ENCODE data around the gene CAB39.
A peak's percentile ranks its signal among the peaks of the same experiment; 100 is the strongest.

Gene CAB39

DNA sequence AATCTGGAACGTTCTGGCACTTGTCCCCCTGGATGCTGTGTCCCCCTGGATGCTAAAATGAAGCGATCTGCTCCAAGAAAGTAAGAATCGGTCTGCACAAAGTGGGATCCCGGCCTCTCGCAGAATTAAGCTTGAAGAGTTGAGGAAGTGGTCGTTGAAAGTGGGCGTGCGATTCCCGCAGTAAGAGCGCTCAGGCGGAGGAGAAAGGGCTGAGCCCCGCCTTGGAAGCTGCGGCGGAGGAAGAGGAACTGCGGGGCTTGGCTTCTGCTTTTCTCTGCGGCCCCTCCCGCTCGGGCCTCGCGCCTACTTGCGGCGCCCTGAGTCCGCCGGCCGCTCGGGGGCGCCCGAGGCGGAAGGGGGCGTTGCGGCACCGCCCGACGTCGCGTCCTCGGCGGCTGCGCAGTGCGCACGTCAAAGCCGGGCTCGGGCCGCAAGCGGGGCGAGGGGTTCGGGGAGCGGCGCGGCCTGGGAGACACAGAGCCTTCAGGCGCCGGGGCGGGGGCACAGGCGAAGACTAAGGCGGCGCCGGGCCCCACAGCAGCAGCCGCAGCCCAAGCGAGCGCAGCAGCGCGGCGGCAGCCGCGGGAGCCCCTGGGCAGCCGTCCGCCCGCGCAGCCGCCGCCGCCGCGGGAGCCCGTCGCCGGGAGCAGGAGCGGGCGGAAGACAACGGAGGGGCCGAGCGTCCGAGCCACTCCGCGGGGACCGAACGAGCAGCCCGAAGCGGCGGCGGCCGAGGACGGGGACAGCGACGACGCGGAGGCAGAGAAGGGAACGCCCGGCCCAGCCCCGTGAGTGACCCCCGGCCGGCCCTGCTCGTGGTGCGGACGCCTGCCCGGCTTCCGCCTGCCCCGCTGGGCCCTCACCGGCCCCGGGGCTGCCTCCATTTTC is at the start of gene CAB39:
Gene CAB39 (plus strand): TSS at position 400 of the 888 bp plus-strand sequence. CDS start 47,160 bp downstream, outside the sequence.
- H3K27ac ChIP-seq (ENCODE audit: low read depth, low read length), result peak within 1 kb of the TSS; percentile 13; the same call in 1 of the 2 replicates
- no peaks in the 10 kb centered on the region; the same call in 1 of the 2 replicates for H3K36me3 ChIP-seq (ENCODE audit: control insufficient read depth, insufficient read depth, low read length)
- no peaks in the 10 kb centered on the region for H3K27me3 ChIP-seq (ENCODE audit: control insufficient read depth, insufficient read depth, low read length)
- peak within 1 kb of the TSS; percentile 83 for H3K9ac ChIP-seq (ENCODE audit: low read length)
- peak within 1 kb of the TSS; percentile 89 for H3K4me3 ChIP-seq (ENCODE audit: low read depth, low read length)
- no peaks in the 10 kb centered on the region for H3K9me3 ChIP-seq (ENCODE audit: control insufficient read depth, insufficient read depth, low read depth, low read length)
- H3K4me1 ChIP-seq (ENCODE audit: control insufficient read depth, insufficient read depth, low read length), result peaks cover 18% of the 10 kb centered on the region

DNA sequence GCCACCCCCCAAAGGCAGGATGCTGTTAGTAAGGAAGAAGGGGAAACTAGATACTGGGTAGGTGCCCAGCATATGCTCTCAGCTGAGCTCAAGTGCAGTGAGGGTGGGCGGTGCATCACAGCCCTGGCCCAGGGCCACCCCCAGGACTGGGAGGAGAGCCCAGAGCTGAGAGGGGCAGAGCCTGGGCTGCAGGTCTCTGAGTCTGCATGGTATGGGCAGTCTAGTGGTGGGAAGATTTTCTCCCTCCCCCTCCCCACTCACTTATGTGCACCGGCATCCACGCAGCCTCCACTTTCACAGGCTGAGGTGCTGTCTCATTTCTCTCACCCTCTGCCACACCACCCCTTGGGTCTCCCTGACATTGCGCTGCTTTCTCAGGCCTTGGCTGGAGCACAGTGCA is 48.5 kb upstream of the CAB39 start:
- H3K9me3 ChIP-seq (ENCODE audit: control insufficient read depth, insufficient read depth, low read depth, low read length), result no peaks in the 10 kb centered on the region
- no peak overlapping the region for H3K9ac ChIP-seq (ENCODE audit: low read length)
- 0 out of 2 replicates have a peak, but pooled peaks cover 5% of the 10 kb centered on the region for H3K27me3 ChIP-seq (ENCODE audit: control insufficient read depth, insufficient read depth, low read length)
- no peak overlapping the region for H3K27ac ChIP-seq (ENCODE audit: low read depth, low read length)
- no peak overlapping the region for H3K4me3 ChIP-seq (ENCODE audit: low read depth, low read length)
- peaks cover 44% of the 10 kb centered on the region for H3K4me1 ChIP-seq (ENCODE audit: control insufficient read depth, insufficient read depth, low read length)
- H3K36me3 ChIP-seq (ENCODE audit: control insufficient read depth, insufficient read depth, low read length), result no peaks in the 10 kb centered on the region

DNA sequence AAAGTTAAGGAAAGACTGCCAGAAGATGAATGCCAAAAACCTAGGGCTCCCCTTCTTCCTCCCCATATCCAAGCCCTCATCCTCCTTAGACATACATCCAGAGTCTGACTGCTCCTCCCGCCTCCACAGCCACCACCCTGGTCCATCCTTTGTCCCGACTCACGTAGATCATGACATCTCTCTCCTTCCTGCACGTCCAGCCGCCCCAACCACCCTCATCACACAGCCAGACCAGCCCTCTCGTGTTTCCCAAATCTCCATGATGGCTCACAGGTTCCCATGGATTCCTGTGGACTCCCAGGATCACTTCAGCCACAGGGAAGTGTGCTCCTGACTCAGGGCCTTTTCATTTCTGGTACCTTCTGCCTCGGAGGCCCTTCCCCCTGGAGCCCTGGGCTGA is 47.8 kb upstream of the CAB39 start:
- Histone ChIP-seq H3K36me3 (ENCODE audit: control insufficient read depth, insufficient read depth, low read length) (no peaks in the 10 kb centered on the region), H3K4me1 (ENCODE audit: control insufficient read depth, insufficient read depth, low read length) (peaks cover 47% of the 10 kb centered on the region), H3K27me3 (ENCODE audit: control insufficient read depth, insufficient read depth, low read length) (0 out of 2 replicates have a peak, but pooled peaks cover 5% of the 10 kb centered on the region), H3K9ac (ENCODE audit: low read length) (no peak overlapping the region), H3K27ac (ENCODE audit: low read depth, low read length) (no peak overlapping the region), H3K4me3 (ENCODE audit: low read depth, low read length) (no peak overlapping the region), H3K9me3 (ENCODE audit: control insufficient read depth, insufficient read depth, low read depth, low read length) (no peaks in the 10 kb centered on the region)

DNA sequence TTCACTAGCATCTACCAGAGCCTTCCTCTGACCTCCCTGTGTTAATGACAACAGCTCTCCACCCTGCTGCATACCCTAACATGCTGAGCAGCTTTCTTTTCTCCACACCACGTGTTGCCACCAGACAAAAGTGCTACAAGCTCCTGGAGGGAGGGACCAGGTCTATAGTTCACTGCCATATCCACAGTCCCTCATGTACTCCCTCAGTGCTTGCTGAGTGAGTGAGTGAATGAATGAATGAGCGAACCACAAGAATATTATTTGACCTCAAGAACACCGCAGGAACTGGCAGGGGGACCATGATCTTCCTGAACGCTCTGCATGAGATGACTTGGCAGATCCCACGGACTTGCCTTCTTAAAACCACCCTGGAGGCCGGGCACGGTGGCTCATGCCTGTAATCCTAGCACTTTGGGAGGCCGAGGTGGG is 47.4 kb upstream of the CAB39 start:
- Histone ChIP-seq H3K4me3 (ENCODE audit: low read depth, low read length) (no peak overlapping the region), H3K4me1 (ENCODE audit: control insufficient read depth, insufficient read depth, low read length) (peaks cover 44% of the 10 kb centered on the region)

DNA sequence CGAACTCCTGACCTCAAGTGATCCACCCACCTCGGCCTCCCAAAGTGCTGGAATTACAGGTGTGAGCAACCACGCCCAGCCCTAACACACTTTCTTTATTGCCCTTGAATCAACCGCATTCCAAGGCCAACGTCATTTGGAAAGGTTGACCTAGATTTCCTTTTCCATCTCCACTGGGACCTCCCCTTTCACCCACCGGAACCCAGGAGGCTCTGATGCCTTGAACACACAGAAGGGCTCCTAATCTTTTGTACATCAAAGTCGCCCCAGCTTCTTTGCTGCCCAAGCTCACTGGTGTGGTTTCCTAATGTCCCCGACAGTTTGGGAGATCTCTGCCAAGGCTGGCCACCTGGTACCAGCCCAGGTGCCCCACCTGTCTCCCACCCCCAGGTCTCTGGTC is 46.2 kb upstream of the CAB39 start:
- Histone ChIP-seq H3K9ac (ENCODE audit: low read length) (peak overlapping the region; percentile 80), H3K36me3 (ENCODE audit: control insufficient read depth, insufficient read depth, low read length) (no peaks in the 10 kb centered on the region), H3K27ac (ENCODE audit: low read depth, low read length) (peak overlapping the region; percentile 39; the same call in 1 of the 2 replicates), H3K4me3 (ENCODE audit: low read depth, low read length) (no peak overlapping the region), H3K9me3 (ENCODE audit: control insufficient read depth, insufficient read depth, low read depth, low read length) (no peaks in the 10 kb centered on the region), H3K27me3 (ENCODE audit: control insufficient read depth, insufficient read depth, low read length) (0 out of 2 replicates have a peak, but pooled peaks cover 5% of the 10 kb centered on the region), H3K4me1 (ENCODE audit: control insufficient read depth, insufficient read depth, low read length) (peaks cover 39% of the 10 kb centered on the region)

More for the DNA sequence above, 47.4 kb upstream of the CAB39 start:
- Histone ChIP-seq H3K9me3 (ENCODE audit: control insufficient read depth, insufficient read depth, low read depth, low read length) (no peaks in the 10 kb centered on the region), H3K9ac (ENCODE audit: low read length) (no peak overlapping the region), H3K36me3 (ENCODE audit: control insufficient read depth, insufficient read depth, low read length) (no peaks in the 10 kb centered on the region), H3K27ac (ENCODE audit: low read depth, low read length) (no peak overlapping the region), H3K27me3 (ENCODE audit: control insufficient read depth, insufficient read depth, low read length) (0 out of 2 replicates have a peak, but pooled peaks cover 5% of the 10 kb centered on the region)

- Histone ChIP-seq H3K9ac (ENCODE audit: low read length) (peak overlapping the region; percentile 80), H3K4me3 (ENCODE audit: low read depth, low read length) (no peak overlapping the region), H3K36me3 (ENCODE audit: control insufficient read depth, insufficient read depth, low read length) (no peaks in the 10 kb centered on the region), H3K9me3 (ENCODE audit: control insufficient read depth, insufficient read depth, low read depth, low read length) (no peaks in the 10 kb centered on the region), H3K27ac (ENCODE audit: low read depth, low read length) (peak overlapping the region; percentile 39; the same call in 1 of the 2 replicates), H3K27me3 (ENCODE audit: control insufficient read depth, insufficient read depth, low read length) (0 out of 2 replicates have a peak, but pooled peaks cover 5% of the 10 kb centered on the region), H3K4me1 (ENCODE audit: control insufficient read depth, insufficient read depth, low read length) (peaks cover 39% of the 10 kb centered on the region)
Observed at GRCh38 chr2:230666885-230667712, 45.5 kb upstream of the CAB39 start.

DNA sequence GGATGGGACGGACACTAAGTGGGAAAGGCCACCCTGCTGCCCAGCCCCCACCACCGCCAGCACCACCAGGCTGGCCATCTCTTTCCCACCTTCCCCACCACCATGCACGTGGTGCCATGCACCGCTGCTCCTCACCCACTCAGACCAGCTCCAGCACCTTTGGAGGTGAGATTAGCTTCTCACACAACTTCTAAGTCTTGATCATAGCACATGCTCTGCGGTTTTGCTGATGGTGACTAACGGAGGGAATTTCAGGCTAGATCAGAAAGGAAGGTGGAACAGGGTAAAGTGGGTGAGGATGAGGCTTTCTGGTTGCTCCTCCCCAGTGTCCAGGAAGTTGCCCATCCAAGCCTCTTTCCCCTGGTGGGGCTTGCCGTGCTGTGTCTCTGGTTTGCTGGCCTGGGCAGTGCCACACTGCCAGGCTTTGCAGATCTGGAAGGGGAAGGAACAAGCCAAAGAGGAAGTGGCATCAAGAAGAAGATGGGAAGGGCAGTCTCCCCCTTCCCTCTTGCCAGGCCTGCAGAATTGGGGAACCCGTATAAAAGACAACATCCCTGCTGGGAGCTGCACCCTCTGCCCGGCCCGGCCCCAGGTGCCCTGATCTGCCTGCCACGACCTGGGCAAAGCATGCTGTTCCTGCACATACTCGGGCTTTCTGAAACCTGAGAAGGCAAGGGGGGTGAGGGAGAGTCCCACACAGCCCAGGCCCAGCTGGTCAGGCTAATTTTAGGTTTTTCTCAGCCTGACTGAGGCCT is 44.3 kb upstream of the CAB39 start:
- H3K36me3 ChIP-seq (ENCODE audit: control insufficient read depth, insufficient read depth, low read length), result no peaks in the 10 kb centered on the region
- H3K27ac ChIP-seq (ENCODE audit: low read depth, low read length), result no peak overlapping the region
- H3K9ac ChIP-seq (ENCODE audit: low read length), result peak overlapping the region; percentile 9
- peaks cover 39% of the 10 kb centered on the region for H3K4me1 ChIP-seq (ENCODE audit: control insufficient read depth, insufficient read depth, low read length)
- H3K4me3 ChIP-seq (ENCODE audit: low read depth, low read length), result no peak overlapping the region
- 0 out of 2 replicates have a peak, but pooled peaks cover 5% of the 10 kb centered on the region for H3K27me3 ChIP-seq (ENCODE audit: control insufficient read depth, insufficient read depth, low read length)
- no peaks in the 10 kb centered on the region for H3K9me3 ChIP-seq (ENCODE audit: control insufficient read depth, insufficient read depth, low read depth, low read length)

DNA sequence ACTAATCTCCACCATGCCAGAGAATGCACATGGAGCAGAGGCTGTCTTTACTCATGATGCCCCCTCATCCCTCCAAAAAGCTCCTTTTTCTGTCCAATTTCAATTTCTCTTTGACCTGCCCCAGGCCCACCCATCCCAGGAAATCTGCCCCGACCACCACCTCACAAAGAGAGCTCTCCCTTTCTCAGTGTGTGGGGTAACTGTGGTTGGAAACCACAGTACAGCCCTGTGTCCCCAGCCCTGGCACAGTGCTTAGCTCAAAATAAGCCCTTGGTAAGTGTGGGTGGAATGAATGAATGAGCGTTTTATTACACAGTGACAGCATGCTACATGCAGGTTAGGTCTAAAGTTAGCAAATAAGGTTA is 43.7 kb upstream of the CAB39 start:
- Histone ChIP-seq H3K9ac (ENCODE audit: low read length) (no peak overlapping the region), H3K9me3 (ENCODE audit: control insufficient read depth, insufficient read depth, low read depth, low read length) (no peaks in the 10 kb centered on the region), H3K27me3 (ENCODE audit: control insufficient read depth, insufficient read depth, low read length) (0 out of 2 replicates have a peak, but pooled peaks cover 5% of the 10 kb centered on the region), H3K36me3 (ENCODE audit: control insufficient read depth, insufficient read depth, low read length) (no peaks in the 10 kb centered on the region), H3K4me1 (ENCODE audit: control insufficient read depth, insufficient read depth, low read length) (peaks cover 39% of the 10 kb centered on the region), H3K27ac (ENCODE audit: low read depth, low read length) (no peak overlapping the region), H3K4me3 (ENCODE audit: low read depth, low read length) (no peak overlapping the region)

- no peaks in the 10 kb centered on the region for H3K36me3 ChIP-seq (ENCODE audit: control insufficient read depth, insufficient read depth, low read length)
- no peaks in the 10 kb centered on the region for H3K9me3 ChIP-seq (ENCODE audit: control insufficient read depth, insufficient read depth, low read depth, low read length)
- H3K9ac ChIP-seq (ENCODE audit: low read length), result no peak overlapping the region
- peaks cover 39% of the 10 kb centered on the region for H3K4me1 ChIP-seq (ENCODE audit: control insufficient read depth, insufficient read depth, low read length)
- no peak overlapping the region for H3K4me3 ChIP-seq (ENCODE audit: low read depth, low read length)
- no peak overlapping the region for H3K27ac ChIP-seq (ENCODE audit: low read depth, low read length)
- H3K27me3 ChIP-seq (ENCODE audit: control insufficient read depth, insufficient read depth, low read length), result 0 out of 2 replicates have a peak, but pooled peaks cover 5% of the 10 kb centered on the region
Observed at GRCh38 chr2:230669386-230669950, 43.2 kb upstream of the CAB39 start.

GRCh38 chr2:230671117-230671516 is 41.5 kb upstream of the CAB39 start:
- no peak overlapping the region for H3K9ac ChIP-seq (ENCODE audit: low read length)
- peaks cover 33% of the 10 kb centered on the region for H3K4me1 ChIP-seq (ENCODE audit: control insufficient read depth, insufficient read depth, low read length)
- H3K27me3 ChIP-seq (ENCODE audit: control insufficient read depth, insufficient read depth, low read length), result 0 out of 2 replicates have a peak, but pooled peaks cover 5% of the 10 kb centered on the region
- H3K9me3 ChIP-seq (ENCODE audit: control insufficient read depth, insufficient read depth, low read depth, low read length), result no peaks in the 10 kb centered on the region
- H3K27ac ChIP-seq (ENCODE audit: low read depth, low read length), result no peak overlapping the region
- no peak overlapping the region for H3K4me3 ChIP-seq (ENCODE audit: low read depth, low read length)
- no peaks in the 10 kb centered on the region for H3K36me3 ChIP-seq (ENCODE audit: control insufficient read depth, insufficient read depth, low read length)
